22Rv1 (cell line): ENCODE measurements around the gene KIF6.

Experiments
- ZFX ChIP-seq: fragments of 450-650 bp; IDR thresholded peaks from 2 replicates; pipeline ENCODE4 v1.6.1; 2017; ENCODE audit warnings: antibody characterized with exemption, borderline replicate concordance
- TF ChIP-seq, protein P1 (sequence below): fragments of 450-650 bp; IDR thresholded peaks from 2 replicates; pipeline ENCODE4 v1.5.1; 2017; ENCODE audit warnings: mild to moderate bottlenecking

DNA sequence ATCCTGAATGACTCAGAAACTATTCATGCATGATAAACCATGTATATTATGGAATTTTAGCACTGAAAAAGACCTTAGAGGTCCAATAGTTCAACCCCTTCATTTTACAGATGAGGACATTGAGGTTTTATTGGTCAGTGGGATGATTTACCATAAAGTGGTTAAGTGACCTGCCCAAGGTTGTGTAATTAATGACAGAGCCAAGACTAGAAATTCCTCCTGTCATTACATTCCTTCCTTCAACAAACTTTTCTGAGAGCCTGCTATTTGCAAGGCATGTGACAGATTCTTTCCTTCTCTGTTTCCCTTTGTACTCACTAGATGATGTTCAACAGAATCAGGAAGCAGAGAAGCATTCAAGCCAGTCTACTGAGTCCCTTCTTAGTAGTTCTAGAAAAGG lies 232.0 kb downstream of the KIF6 start:
- TF ChIP-seq, protein P1, sequence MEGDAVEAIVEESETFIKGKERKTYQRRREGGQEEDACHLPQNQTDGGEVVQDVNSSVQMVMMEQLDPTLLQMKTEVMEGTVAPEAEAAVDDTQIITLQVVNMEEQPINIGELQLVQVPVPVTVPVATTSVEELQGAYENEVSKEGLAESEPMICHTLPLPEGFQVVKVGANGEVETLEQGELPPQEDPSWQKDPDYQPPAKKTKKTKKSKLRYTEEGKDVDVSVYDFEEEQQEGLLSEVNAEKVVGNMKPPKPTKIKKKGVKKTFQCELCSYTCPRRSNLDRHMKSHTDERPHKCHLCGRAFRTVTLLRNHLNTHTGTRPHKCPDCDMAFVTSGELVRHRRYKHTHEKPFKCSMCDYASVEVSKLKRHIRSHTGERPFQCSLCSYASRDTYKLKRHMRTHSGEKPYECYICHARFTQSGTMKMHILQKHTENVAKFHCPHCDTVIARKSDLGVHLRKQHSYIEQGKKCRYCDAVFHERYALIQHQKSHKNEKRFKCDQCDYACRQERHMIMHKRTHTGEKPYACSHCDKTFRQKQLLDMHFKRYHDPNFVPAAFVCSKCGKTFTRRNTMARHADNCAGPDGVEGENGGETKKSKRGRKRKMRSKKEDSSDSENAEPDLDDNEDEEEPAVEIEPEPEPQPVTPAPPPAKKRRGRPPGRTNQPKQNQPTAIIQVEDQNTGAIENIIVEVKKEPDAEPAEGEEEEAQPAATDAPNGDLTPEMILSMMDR, result no peak
- TF ChIP-seq ZFX, result no peak
